Measurements from ENCODE around the gene BLOC1S6. TPM values are rescaled to one million over a fixed set of nuclear protein-coding genes. Genes with fewer than 3 reads are reported as not detected.

Gene BLOC1S6, protein sequence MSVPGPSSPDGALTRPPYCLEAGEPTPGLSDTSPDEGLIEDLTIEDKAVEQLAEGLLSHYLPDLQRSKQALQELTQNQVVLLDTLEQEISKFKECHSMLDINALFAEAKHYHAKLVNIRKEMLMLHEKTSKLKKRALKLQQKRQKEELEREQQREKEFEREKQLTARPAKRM
- 44.0 TPM for polyA plus RNA-seq
- long read RNA-seq, donor 1, full-length matches to known transcripts, result 5 of 5 reads
- long read RNA-seq, donor 1, partial matches to known transcripts, result 0 of 5 reads
- long read RNA-seq, donor 1, other reads (novel, unspliced or antisense), result 0 of 5 reads
- long read RNA-seq, donor 2, full-length matches to known transcripts, result 10 of 10 reads
- long read RNA-seq, donor 2, partial matches to known transcripts, result 0 of 10 reads
- long read RNA-seq, donor 2, other reads (novel, unspliced or antisense), result 0 of 10 reads
- long read RNA-seq, donor 3, result 0 reads
- long read RNA-seq, donor 4, full-length matches to known transcripts, result 1 of 1 reads
- long read RNA-seq, donor 4, partial matches to known transcripts, result 0 of 1 reads
- long read RNA-seq, donor 4, other reads (novel, unspliced or antisense), result 0 of 1 reads
- long read RNA-seq, donor 5, full-length matches to known transcripts, result 2 of 2 reads
- long read RNA-seq, donor 5, partial matches to known transcripts, result 0 of 2 reads
- long read RNA-seq, donor 5, other reads (novel, unspliced or antisense), result 0 of 2 reads
- long read RNA-seq, donor 6, full-length matches to known transcripts, result 10 of 10 reads
- long read RNA-seq, donor 6, partial matches to known transcripts, result 0 of 10 reads
- long read RNA-seq, donor 6, other reads (novel, unspliced or antisense), result 0 of 10 reads
- long read RNA-seq, donor 7, full-length matches to known transcripts, result 4 of 4 reads
- long read RNA-seq, donor 7, partial matches to known transcripts, result 0 of 4 reads
- long read RNA-seq, donor 7, other reads (novel, unspliced or antisense), result 0 of 4 reads
- long read RNA-seq, donor 8, full-length matches to known transcripts, result 10 of 10 reads
- long read RNA-seq, donor 8, partial matches to known transcripts, result 0 of 10 reads
- long read RNA-seq, donor 8, other reads (novel, unspliced or antisense), result 0 of 10 reads
- long read RNA-seq, donor 9, full-length matches to known transcripts, result 8 of 8 reads
- long read RNA-seq, donor 9, partial matches to known transcripts, result 0 of 8 reads
- long read RNA-seq, donor 9, other reads (novel, unspliced or antisense), result 0 of 8 reads
- long read RNA-seq, donor 10, full-length matches to known transcripts, result 11 of 11 reads
- long read RNA-seq, donor 10, partial matches to known transcripts, result 0 of 11 reads
- long read RNA-seq, donor 10, other reads (novel, unspliced or antisense), result 0 of 11 reads
- long read RNA-seq, donor 11, full-length matches to known transcripts, result 5 of 5 reads
- long read RNA-seq, donor 11, partial matches to known transcripts, result 0 of 5 reads
- long read RNA-seq, donor 11, other reads (novel, unspliced or antisense), result 0 of 5 reads

DNA sequence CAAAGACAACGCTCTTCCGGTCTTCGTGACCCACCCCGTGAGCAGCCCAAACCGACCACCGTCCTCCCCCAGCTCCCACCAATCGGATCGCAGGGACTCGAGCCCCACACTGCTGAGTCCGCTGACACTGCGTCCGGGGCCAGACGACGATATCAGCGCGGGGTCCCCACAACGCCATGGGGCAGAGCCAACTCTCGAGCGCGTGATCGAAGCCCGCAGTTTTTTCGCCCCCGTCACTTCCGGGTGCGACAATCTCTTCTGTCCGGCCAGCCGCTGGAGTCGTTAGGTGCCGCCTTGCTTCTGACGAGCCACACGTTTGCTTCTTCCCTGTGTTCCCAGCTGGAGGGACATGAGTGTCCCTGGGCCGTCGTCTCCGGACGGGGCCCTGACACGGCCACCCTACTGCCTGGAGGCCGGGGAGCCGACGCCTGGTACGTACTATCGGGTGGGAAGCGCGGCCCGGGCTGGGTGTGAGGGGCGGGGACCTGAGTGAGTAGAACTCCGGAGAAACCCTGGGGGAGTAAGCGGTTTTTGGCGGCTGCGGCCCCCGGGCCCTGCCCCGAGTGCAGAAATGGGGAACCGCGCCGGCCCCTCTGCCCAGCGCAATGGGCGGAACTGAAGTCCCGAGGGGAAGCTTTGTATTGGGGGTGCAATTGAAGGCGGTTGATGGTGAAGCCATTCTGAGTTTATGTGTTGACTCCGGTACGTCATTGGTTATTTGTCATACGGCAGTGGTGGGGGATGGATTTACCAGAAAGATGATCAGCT, at the start of gene BLOC1S6:
TSS of gene BLOC1S6 (plus strand) at position 285 of the 768 bp plus-strand sequence. CDS start at position 350, 65 bp downstream.
- no peaks in the 10 kb centered on the region for H3K9me3 ChIP-seq (ENCODE audit: control insufficient read depth, low read depth, low read length)
- peak within 1 kb of the TSS; percentile 98 for H3K27ac ChIP-seq (ENCODE audit: low read length)
- peaks cover 7% of the 10 kb centered on the region for H3K4me1 ChIP-seq (ENCODE audit: control insufficient read depth, insufficient read depth, low read length)
- H3K4me3 ChIP-seq (ENCODE audit: low read length), result peak within 1 kb of the TSS; percentile 86
- 0% methylated on average over 2 of the region's 62 CpGs for WGBS (ENCODE audit: insufficient coverage, low lambda C conversion rate)
- peak; percentile 90 to 97 for DNase-seq
- no peaks in the 10 kb centered on the region for H3K27me3 ChIP-seq (ENCODE audit: control insufficient read depth, insufficient read depth, low read length)
- peaks cover under 1% of the 10 kb centered on the region for H3K36me3 ChIP-seq (ENCODE audit: control insufficient read depth, insufficient read depth, low read length)

DNA sequence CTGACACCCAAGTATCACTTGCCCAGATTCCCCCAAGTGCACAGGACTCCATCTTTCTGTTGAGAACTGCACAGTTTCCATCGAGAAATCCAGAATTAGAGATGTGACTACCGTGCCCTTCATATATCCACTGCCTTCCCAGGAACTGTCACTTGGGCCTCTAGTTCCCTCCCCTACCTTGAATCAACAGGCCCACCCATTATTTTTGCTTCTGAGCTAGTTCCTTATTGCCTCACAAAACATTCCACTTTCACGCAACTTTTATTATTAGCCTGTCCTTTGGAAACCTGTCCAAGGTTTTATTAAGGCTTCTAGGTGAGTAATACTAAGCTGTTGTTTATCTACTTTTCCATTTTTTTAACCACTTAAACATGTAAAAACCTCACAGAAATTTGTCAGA, 47.5 kb upstream of the BLOC1S6 start:
- Histone ChIP-seq H3K27me3 (ENCODE audit: control insufficient read depth, insufficient read depth, low read length) (no peaks in the 10 kb centered on the region), H3K27ac (ENCODE audit: low read length) (no peak overlapping the region), H3K4me1 (ENCODE audit: control insufficient read depth, insufficient read depth, low read length) (no peaks in the 10 kb centered on the region), H3K9me3 (ENCODE audit: control insufficient read depth, low read depth, low read length) (no peaks in the 10 kb centered on the region), H3K4me3 (ENCODE audit: low read length) (no peak overlapping the region), H3K36me3 (ENCODE audit: control insufficient read depth, insufficient read depth, low read length) (no peaks in the 10 kb centered on the region)
- DNase-seq, result peak; percentile 33 to 67
- 0% methylated on average over 2 of the region's 3 CpGs for WGBS (ENCODE audit: insufficient coverage, low lambda C conversion rate)

- no peak for DNase-seq
- H3K36me3 ChIP-seq (ENCODE audit: control insufficient read depth, insufficient read depth, low read length), result no peaks in the 10 kb centered on the region
- no peaks in the 10 kb centered on the region for H3K4me1 ChIP-seq (ENCODE audit: control insufficient read depth, insufficient read depth, low read length)
- WGBS (ENCODE audit: insufficient coverage, low lambda C conversion rate), result no CpG with 5 or more reads among the region's 1 CpG
- H3K27me3 ChIP-seq (ENCODE audit: control insufficient read depth, insufficient read depth, low read length), result no peaks in the 10 kb centered on the region
- no peak overlapping the region for H3K27ac ChIP-seq (ENCODE audit: low read length)
- H3K9me3 ChIP-seq (ENCODE audit: control insufficient read depth, low read depth, low read length), result no peaks in the 10 kb centered on the region
- no peak overlapping the region for H3K4me3 ChIP-seq (ENCODE audit: low read length)
Observed at GRCh38 chr15:45540531-45540930, 46.6 kb upstream of the BLOC1S6 start.

DNA sequence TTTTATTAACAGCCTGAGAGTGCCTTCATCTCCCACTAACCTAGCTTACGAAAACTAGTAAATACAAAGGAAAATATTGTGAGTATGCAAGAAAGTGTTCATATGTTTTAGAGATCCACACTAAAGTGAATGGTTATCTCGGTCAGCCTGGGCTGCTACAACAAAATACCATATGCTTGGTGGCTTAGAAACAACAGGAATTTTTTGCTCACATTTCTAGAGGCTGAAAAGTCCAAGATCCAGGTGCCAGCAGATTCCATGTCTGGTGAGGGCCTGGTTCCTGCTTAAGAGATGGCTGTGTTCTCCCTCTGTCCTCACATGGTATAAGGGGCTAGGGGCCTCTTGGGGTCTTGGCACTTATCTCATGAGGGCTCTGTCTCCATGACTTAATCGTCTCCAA, 44.1 kb upstream of the BLOC1S6 start:
- H3K4me3 ChIP-seq (ENCODE audit: low read length), result no peak overlapping the region
- no peak for DNase-seq
- no peaks in the 10 kb centered on the region for H3K36me3 ChIP-seq (ENCODE audit: control insufficient read depth, insufficient read depth, low read length)
- no peaks in the 10 kb centered on the region for H3K27me3 ChIP-seq (ENCODE audit: control insufficient read depth, insufficient read depth, low read length)
- WGBS (ENCODE audit: insufficient coverage, low lambda C conversion rate), result no CpG with 5 or more reads among the region's 3 CpGs
- H3K9me3 ChIP-seq (ENCODE audit: control insufficient read depth, low read depth, low read length), result no peaks in the 10 kb centered on the region
- no peak overlapping the region for H3K27ac ChIP-seq (ENCODE audit: low read length)
- no peaks in the 10 kb centered on the region for H3K4me1 ChIP-seq (ENCODE audit: control insufficient read depth, insufficient read depth, low read length)

- Histone ChIP-seq H3K27me3 (ENCODE audit: control insufficient read depth, insufficient read depth, low read length) (no peaks in the 10 kb centered on the region), H3K27ac (ENCODE audit: low read length) (no peak overlapping the region), H3K9me3 (ENCODE audit: control insufficient read depth, low read depth, low read length) (no peaks in the 10 kb centered on the region), H3K4me3 (ENCODE audit: low read length) (no peak overlapping the region), H3K36me3 (ENCODE audit: control insufficient read depth, insufficient read depth, low read length) (no peaks in the 10 kb centered on the region), H3K4me1 (ENCODE audit: control insufficient read depth, insufficient read depth, low read length) (no peaks in the 10 kb centered on the region)
- no peak for DNase-seq
- no CpG with 5 or more reads among the region's 4 CpGs for WGBS (ENCODE audit: insufficient coverage, low lambda C conversion rate)
Observed at GRCh38 chr15:45544266-45545023, 42.7 kb upstream of the BLOC1S6 start.

DNA sequence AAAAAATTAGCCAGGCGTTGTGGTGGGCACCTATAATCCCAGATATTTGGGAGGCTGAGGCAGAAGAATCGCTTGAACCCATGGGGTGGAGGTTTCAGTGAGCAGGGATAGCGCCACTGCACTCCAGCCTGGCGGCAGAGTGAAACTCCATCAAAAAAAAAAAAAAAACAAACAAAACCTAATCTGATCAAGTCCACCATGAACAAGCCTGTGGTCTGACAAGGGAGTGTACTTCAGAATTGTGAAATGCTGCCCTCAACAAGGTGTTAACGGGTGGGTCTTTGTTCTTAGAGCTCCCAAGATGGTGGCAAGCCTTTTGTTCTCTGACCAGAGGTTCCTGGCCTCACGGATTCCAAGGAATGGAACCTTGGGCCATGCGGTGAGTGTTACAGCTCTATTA, 40.4 kb upstream of the BLOC1S6 start:
- DNase-seq, result no peak
- WGBS (ENCODE audit: insufficient coverage, low lambda C conversion rate), result no CpG with 5 or more reads among the region's 7 CpGs
- Histone ChIP-seq H3K27ac (ENCODE audit: low read length) (no peak overlapping the region), H3K27me3 (ENCODE audit: control insufficient read depth, insufficient read depth, low read length) (no peaks in the 10 kb centered on the region), H3K36me3 (ENCODE audit: control insufficient read depth, insufficient read depth, low read length) (no peaks in the 10 kb centered on the region), H3K4me1 (ENCODE audit: control insufficient read depth, insufficient read depth, low read length) (no peaks in the 10 kb centered on the region), H3K9me3 (ENCODE audit: control insufficient read depth, low read depth, low read length) (no peaks in the 10 kb centered on the region), H3K4me3 (ENCODE audit: low read length) (no peak overlapping the region)

GRCh38 chr15:45548753-45549520, 38.2 kb upstream of the BLOC1S6 start:
- no peaks in the 10 kb centered on the region for H3K9me3 ChIP-seq (ENCODE audit: control insufficient read depth, low read depth, low read length)
- no peaks in the 10 kb centered on the region for H3K36me3 ChIP-seq (ENCODE audit: control insufficient read depth, insufficient read depth, low read length)
- H3K4me3 ChIP-seq (ENCODE audit: low read length), result no peak overlapping the region
- H3K4me1 ChIP-seq (ENCODE audit: control insufficient read depth, insufficient read depth, low read length), result no peaks in the 10 kb centered on the region
- 86% methylated on average over 1 of the region's 17 CpGs for WGBS (ENCODE audit: insufficient coverage, low lambda C conversion rate)
- H3K27me3 ChIP-seq (ENCODE audit: control insufficient read depth, insufficient read depth, low read length), result no peaks in the 10 kb centered on the region
- DNase-seq, result no peak
- H3K27ac ChIP-seq (ENCODE audit: low read length), result no peak overlapping the region

GRCh38 chr15:45549541-45550220, 37.5 kb upstream of the BLOC1S6 start:
- WGBS (ENCODE audit: insufficient coverage, low lambda C conversion rate), result 100% methylated on average over 1 of the region's 9 CpGs
- H3K27me3 ChIP-seq (ENCODE audit: control insufficient read depth, insufficient read depth, low read length), result no peaks in the 10 kb centered on the region
- no peaks in the 10 kb centered on the region for H3K36me3 ChIP-seq (ENCODE audit: control insufficient read depth, insufficient read depth, low read length)
- H3K9me3 ChIP-seq (ENCODE audit: control insufficient read depth, low read depth, low read length), result no peaks in the 10 kb centered on the region
- H3K4me1 ChIP-seq (ENCODE audit: control insufficient read depth, insufficient read depth, low read length), result no peaks in the 10 kb centered on the region
- H3K4me3 ChIP-seq (ENCODE audit: low read length), result no peak overlapping the region
- no peak for DNase-seq
- no peak overlapping the region for H3K27ac ChIP-seq (ENCODE audit: low read length)
